Activated naive CD8-positive, alpha-beta T cell treated with anti-CD3 and anti-CD28 coated beads, Interleukin-2, amount 50 U/mL, for 24 hours (primary cell): ENCODE results near the gene NMT1.
A peak's percentile ranks its signal among the peaks of the same experiment; 100 is the strongest.
"Not testable (repeated sequence)": the region's sequence is repeated elsewhere in the genome, so short reads cannot be mapped to it uniquely, and the experiment has no call there.

ENCODE experiments used
- ATAC-seq: fragments of 150-1000 bp; cut with Tn5 transposase; one replicate; pipeline ENCODE4 v1.10.0; 2021
- DNase-seq: peaks from one replicate; pipeline ENCODE4 v3.0.0; 2021
- H3K27ac Mint-ChIP-seq: one replicate; pipeline ENCODE4 v1.8.0; 2021; ENCODE audit warnings: mild to moderate bottlenecking, mixed read lengths
- H3K27me3 Mint-ChIP-seq: one replicate; pipeline ENCODE4 v1.8.0; 2021; ENCODE audit warnings: mixed read lengths
- H3K36me3 Mint-ChIP-seq: one replicate; pipeline ENCODE4 v1.8.0; 2021; ENCODE audit warnings: low read depth, mixed read lengths
- H3K4me1 Mint-ChIP-seq: one replicate; pipeline ENCODE4 v1.8.0; 2021; ENCODE audit warnings: mixed read lengths
- H3K4me3 Mint-ChIP-seq: one replicate; pipeline ENCODE4 v1.8.0; 2021; ENCODE audit warnings: mild to moderate bottlenecking, moderate library complexity, mixed read lengths
- H3K9me3 Mint-ChIP-seq: one replicate; pipeline ENCODE4 v1.8.0; 2021; ENCODE audit warnings: mixed read lengths

NMT1 gene

DNA sequence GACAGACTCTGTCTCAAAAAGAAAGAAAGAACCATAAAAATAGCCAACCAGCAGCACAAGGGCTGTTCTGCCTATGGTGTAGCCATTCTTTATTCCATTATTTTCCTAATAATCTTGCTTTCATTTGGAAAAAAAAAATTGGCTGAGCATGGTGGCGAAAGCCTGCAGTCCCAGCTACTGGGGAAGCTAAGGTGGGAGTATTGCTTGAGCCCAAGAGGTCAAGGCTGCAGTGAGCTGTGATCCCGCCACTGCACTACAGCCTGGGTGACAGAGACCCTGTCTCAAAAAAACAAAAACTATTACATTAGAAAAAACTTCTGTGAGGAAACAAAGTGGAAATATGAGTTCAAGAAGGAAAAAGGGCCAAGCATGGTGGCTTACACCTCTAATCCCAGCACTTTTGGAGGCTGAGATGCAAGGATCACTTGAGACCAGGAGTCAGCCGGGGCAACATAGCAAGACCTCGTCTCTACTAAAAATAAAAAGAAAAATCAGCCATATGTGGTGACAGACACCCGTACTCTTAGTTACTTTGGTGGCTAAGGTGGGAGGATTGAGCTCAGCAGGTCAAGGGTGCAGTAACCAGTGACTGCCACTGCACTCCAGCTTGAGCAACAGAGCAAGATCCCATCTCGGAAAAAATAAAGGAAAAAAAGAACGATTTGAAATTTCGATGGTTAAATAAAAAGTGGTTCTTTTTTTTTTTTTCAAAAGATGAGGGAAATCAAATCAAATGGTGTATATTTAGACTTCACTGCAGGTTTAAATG, 12.1 kb upstream of the NMT1 start:
- peak overlapping the region; percentile 71 for H3K27ac Mint-ChIP-seq

DNA sequence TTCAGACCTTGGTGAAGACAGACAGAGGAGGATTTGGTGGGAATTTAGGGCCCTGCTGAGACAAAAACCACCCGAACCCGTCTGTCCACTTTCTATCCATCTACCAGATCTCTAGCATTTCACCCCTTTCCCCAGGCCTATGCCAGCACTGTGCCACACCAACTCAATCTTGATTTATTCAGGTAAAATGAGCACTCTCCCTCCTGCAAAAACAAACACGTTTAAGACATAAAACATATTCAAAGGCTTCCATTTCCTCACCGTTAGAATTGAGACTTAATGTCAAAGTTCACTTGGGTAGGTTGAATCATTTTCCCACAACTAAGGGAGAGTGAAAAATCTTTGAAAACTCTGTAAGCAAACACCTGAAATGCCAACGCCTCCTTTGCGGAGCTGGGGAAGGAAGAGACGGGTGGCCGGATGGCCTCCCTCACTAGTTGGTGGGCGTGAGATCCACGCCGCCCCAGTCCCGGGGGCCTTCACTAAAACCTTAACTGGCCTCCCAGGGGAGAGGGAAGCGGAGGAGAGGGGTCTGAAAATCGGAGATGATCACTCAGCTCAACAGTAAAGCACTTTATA, 10.5 kb upstream of the NMT1 start:
- DNase-seq, result peak; percentile 61
- Mint-ChIP-seq H3K27me3 (no peaks in the 10 kb centered on the region), H3K27ac (peak overlapping the region; percentile 96), H3K9me3 (no peaks in the 10 kb centered on the region), H3K4me3 (peak overlapping the region; percentile 91), H3K4me1 (peaks cover 58% of the 10 kb centered on the region), H3K36me3 (peaks cover 20% of the 10 kb centered on the region)
- ATAC-seq, result peak; percentile 30

More for the DNA sequence above, 12.1 kb upstream of the NMT1 start:
- peaks cover 58% of the 10 kb centered on the region for H3K4me1 Mint-ChIP-seq
- no peaks in the 10 kb centered on the region for H3K27me3 Mint-ChIP-seq
- DNase-seq (no peak), ATAC-seq (no peak)
- H3K9me3 Mint-ChIP-seq, result no peaks in the 10 kb centered on the region
- peaks cover 17% of the 10 kb centered on the region for H3K36me3 Mint-ChIP-seq
- H3K4me3 Mint-ChIP-seq, result peak overlapping the region; percentile 91

DNA sequence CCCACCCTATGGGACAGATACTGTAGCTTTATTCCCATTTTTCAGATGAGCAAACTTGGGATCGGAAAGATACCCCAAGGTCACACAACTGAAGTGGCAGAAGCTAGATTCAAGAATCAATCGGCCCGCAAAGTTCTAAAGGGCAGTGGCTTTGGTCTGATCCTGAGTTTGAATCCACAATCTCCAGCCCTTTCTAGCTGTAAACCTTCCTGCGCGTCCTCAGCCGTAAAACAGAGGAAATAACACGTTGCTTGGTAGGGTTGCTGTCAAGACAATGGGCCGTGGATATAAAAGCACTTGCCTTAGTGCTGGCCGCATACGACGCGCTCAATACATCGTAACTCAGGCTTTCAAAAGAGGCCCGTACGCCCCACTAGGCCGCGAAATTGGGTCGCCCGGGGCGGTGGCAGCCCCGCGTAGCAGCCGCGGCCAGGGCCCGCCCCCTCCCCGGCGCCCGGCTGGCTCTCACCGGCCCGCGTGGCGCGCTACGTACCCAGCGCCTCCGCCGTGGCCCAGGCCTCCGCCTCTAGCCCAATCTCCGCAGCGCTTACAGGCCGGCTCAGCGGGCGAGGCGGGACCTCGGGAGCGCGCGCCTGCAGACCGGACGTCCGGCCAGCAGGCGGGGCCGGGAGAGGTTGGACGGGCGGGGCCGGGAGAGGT, 9.9 kb upstream of the NMT1 start, which contains the start of gene DCAKD:
Gene DCAKD (minus strand): TSS at position 573 of the 660 bp plus-strand sequence. CDS start 16,747 bp downstream, outside the sequence.
- Mint-ChIP-seq H3K27me3 (no peaks in the 10 kb centered on the region), H3K4me1 (peaks cover 60% of the 10 kb centered on the region), H3K9me3 (no peaks in the 10 kb centered on the region), H3K36me3 (peaks cover 21% of the 10 kb centered on the region), H3K27ac (peak within 1 kb of the TSS; percentile 96), H3K4me3 (peak within 1 kb of the TSS; percentile 91)
- peak; percentile 94 for ATAC-seq
- DNase-seq, result peak; percentile 91

DNA sequence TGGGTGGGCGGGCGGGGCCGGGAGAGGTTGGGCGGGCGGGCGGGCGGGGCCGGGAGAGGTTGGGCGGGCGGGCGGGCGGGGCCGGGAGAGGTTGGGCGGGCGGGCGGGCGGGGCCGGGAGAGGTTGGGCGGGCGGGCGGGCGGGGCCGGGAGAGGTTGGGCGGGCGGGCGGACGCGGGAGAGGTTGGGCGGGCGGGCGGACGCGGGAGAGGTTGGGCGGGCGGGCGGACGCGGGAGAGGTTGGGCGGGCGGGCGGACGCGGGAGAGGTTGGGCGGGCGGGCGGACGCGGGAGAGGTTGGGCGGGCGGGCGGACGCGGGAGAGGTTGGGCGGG, 9.4 kb upstream of the NMT1 start:
- H3K9me3 Mint-ChIP-seq, H3K27ac Mint-ChIP-seq, H3K27me3 Mint-ChIP-seq, ATAC-seq, H3K4me3 Mint-ChIP-seq, DNase-seq: not testable (repeated sequence)
- peaks cover 18% of the 10 kb centered on the region for H3K36me3 Mint-ChIP-seq
- H3K4me1 Mint-ChIP-seq, result peaks cover 57% of the 10 kb centered on the region

DNA sequence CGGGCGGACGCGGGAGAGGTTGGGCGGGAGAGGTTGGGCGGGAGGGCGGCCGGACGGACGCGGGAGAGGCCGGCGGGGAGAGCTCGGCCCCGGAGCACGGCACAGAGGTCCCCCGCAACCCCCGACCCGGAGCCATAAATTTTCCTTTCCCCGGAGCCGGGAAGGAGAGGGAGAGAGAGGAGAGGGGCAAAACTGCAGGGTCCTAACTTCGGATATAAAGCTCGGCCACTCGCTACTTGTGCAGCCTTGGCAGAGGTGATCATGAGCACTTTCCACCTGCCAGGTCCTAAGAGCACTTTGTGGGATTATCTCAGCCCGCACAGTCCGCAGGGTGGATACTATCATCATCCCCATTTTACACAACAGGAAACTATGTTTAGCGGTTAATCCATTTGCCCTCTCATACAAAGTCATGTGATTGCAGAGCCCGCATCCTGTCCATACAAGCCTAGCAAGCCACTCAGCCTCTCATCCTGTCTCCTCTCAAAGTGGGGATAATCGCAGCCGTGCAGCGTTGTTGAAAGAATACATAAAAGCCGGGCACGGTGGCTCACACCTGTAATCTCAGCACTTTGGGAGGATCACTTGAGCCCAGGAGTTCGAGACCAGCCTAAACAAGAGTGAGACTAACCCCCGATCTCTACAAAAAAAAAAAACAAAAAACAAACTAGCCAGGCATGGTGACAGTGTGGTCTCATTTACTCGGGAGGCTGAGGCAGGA, 8.9 kb upstream of the NMT1 start:
- DNase-seq, result peak; percentile 42
- H3K4me3 Mint-ChIP-seq, result peak overlapping the region; percentile 83

DNA sequence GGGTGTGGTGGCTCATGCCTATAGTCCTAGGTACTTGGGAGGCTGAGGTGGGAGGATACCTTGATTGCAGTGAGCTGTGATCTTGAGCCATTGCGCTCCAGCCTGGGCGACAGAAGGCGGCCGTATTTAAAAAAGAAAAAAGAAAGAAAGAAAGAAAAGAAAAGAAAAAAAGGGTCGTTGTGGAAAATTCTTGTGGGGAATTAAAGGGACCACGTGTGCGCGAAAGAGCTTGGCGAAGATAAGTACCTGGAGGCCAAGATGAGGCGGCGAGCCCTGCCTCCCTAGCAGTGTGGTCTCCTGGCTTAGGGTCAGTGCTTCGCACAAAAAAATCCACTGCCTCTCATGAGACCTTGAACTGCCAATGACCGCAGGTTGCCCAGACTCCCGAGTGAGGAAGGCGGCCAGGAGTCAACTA, 728 bp upstream of the NMT1 start:
- no peak for DNase-seq
- Mint-ChIP-seq H3K27me3 (no peaks in the 10 kb centered on the region), H3K36me3 (peaks cover 14% of the 10 kb centered on the region), H3K4me1 (peaks cover 62% of the 10 kb centered on the region), H3K9me3 (no peaks in the 10 kb centered on the region), H3K27ac (peak overlapping the region; percentile 98), H3K4me3 (peak overlapping the region; percentile 94)
- no peak for ATAC-seq

More for the DNA sequence above, 8.9 kb upstream of the NMT1 start:
- peak; percentile 13 for ATAC-seq
- Mint-ChIP-seq H3K9me3 (no peaks in the 10 kb centered on the region), H3K27ac (peak overlapping the region; percentile 86), H3K4me1 (peaks cover 56% of the 10 kb centered on the region), H3K27me3 (no peaks in the 10 kb centered on the region), H3K36me3 (peaks cover 18% of the 10 kb centered on the region)

DNA sequence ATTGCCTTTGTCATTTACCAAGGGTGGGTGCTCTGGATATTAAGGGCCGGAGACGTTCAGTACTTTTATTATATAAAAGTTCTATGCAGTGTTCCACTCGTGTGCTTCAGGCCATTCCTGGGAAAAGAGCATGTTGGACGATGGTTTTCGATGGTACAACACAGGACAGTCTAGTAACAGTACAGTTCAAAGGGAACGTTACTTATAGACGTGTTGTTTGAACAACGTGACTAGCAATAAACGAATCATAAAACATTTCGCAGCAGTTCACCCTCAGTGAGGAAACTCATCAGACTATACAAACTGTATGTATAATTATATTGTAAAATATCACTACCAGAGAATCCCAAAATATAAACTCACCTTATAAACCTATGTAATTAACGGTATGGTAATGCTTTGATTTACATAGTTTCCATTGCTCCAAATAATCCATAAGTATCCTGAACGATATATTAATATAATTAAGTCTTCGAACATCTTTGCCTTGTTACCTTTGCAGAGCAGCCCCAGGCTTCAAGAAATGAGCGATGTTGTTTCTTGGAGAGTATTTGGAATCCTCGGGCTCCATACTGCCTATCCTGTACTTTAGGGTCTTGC, 589 bp downstream of the NMT1 start:
- H3K4me1 Mint-ChIP-seq, result peaks cover 59% of the 10 kb centered on the region

DNA sequence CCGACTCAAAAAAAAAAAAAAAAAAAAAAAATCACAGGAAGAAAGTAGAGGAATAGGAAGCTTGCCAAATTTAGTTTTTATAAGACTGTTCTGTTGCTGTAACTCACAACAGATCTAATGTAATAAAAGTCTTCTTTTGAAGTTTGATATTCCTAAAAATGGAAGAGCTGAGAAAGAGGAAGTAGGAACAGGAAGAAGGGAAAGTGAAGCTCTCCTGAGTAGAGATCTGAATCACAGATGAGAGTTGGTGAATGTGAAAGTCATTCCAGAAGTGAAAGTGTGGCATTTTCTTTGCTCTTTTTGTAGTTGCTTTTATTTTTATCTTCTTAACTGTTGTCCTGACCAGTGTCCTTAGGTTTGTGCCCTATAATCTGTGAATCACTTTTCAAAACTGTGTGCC, 2.1 kb downstream of the NMT1 start:
- no peak for DNase-seq
- peak overlapping the region; percentile 79 for H3K27ac Mint-ChIP-seq
- H3K9me3 Mint-ChIP-seq, result no peaks in the 10 kb centered on the region
- H3K27me3 Mint-ChIP-seq, result no peaks in the 10 kb centered on the region
- ATAC-seq, result no peak
- peaks cover 66% of the 10 kb centered on the region for H3K4me1 Mint-ChIP-seq
- H3K4me3 Mint-ChIP-seq, result peak overlapping the region; percentile 94
- peaks cover 22% of the 10 kb centered on the region for H3K36me3 Mint-ChIP-seq

More for the DNA sequence above, 589 bp downstream of the NMT1 start:
- Mint-ChIP-seq H3K27ac (peak overlapping the region; percentile 98), H3K36me3 (peaks cover 12% of the 10 kb centered on the region), H3K4me3 (peak overlapping the region; percentile 94), H3K27me3 (no peaks in the 10 kb centered on the region), H3K9me3 (no peaks in the 10 kb centered on the region)
- no peak for ATAC-seq
- no peak for DNase-seq

DNA sequence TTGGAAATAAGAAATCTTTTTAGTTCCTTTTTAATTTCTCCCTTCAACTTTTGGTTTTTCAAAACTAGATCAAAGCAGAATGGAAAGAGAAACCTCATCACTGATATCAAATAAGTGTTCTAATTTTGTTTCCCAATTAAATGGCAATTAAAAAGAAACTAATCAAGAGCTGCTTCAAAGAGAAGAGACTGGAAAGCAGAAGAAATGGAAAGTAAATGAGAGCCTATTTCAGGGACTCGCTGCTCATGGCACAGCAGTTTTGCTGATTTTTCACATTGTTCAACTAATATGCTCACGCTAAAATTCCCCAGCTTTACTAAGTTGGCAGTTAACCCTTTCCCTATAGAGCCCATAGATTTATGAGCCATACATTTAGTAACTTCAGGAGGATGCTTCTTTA, 6.5 kb downstream of the NMT1 start:
- DNase-seq, result no peak
- H3K4me3 Mint-ChIP-seq, result no peak overlapping the region
- H3K9me3 Mint-ChIP-seq, result no peaks in the 10 kb centered on the region
- ATAC-seq, result no peak
- H3K27ac Mint-ChIP-seq, result peak overlapping the region; percentile 49
- peaks cover 39% of the 10 kb centered on the region for H3K36me3 Mint-ChIP-seq
- no peaks in the 10 kb centered on the region for H3K27me3 Mint-ChIP-seq
- peaks cover 45% of the 10 kb centered on the region for H3K4me1 Mint-ChIP-seq

DNA sequence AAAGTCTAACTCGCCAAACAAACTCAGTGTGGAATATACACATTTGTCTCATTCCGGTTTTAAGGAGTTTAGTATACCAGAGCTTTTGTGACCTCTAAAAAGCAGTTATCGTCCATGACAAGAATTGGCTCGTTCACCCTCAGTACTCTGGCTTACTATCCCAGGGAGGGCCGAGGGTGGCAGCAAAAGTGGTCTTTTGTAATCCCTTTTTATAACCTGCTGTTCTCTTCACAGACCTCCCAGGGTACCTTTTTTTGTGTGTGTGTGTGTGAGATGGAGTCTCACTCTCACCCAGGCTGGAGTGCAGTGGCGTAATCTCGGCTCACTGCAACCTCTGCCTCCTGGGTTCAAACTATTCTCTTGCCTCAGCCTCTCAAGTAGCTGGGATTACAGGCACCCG, 8.9 kb downstream of the NMT1 start:
- Mint-ChIP-seq H3K4me3 (no peak overlapping the region), H3K36me3 (peaks cover 45% of the 10 kb centered on the region), H3K27ac (no peak overlapping the region), H3K27me3 (no peaks in the 10 kb centered on the region), H3K9me3 (no peaks in the 10 kb centered on the region), H3K4me1 (peaks cover 34% of the 10 kb centered on the region)
- ATAC-seq (no peak), DNase-seq (no peak)

DNA sequence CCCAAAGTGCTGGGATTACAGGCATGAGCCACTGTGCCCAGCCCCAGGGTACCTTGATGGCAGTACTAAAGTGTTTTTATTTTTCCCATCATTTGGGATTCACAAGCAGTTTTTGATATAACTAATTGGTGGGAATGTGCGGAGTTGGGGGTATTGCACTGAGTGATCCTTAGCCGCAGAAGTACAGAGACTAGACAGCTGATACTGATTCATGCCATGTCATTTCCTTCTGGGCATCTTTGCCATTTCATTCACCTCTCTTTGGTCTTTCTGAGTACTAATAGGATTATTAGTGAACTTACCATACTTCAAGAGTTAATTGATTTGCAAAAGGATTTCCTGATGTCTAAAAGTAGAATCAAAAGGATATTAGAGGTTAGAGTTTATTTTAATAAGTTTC, 9.7 kb downstream of the NMT1 start:
- ATAC-seq (no peak), DNase-seq (no peak)
- no peak overlapping the region for H3K4me3 Mint-ChIP-seq
- H3K9me3 Mint-ChIP-seq, result no peaks in the 10 kb centered on the region
- H3K4me1 Mint-ChIP-seq, result peaks cover 36% of the 10 kb centered on the region
- H3K27ac Mint-ChIP-seq, result no peak overlapping the region
- H3K36me3 Mint-ChIP-seq, result peaks cover 49% of the 10 kb centered on the region
- no peaks in the 10 kb centered on the region for H3K27me3 Mint-ChIP-seq

DNA sequence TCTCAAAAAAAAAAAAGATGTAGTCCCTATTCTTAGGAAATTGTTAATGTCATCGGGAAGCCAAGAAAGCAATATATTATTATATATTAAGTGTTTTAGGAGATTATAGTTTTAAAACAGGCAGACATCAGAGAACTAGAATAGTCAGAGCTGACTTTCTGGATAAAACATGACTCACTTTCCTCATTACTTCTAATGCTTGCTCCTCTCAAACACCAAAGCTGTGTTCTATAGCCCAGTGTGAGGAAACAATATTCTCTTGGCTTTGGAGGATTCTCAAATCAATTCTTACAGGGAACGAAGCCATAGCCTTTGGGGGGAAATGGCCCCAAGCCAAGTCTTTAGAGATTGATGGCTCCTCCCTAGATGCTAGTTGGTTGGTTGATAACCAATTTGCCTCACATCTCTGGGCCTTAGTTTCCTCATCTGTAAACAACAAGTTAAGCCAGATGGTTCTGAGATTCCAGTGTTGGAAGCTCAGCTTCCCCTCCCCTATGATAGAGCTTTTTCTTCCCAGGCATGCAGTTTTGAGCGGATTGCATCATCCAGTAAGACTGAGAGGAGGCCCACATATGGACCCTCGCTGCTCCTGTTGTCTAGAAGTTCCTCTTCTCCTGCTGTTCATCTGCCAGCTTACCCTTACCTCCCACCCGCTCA, 12.4 kb downstream of the NMT1 start:
- H3K9me3 Mint-ChIP-seq, result no peaks in the 10 kb centered on the region
- peaks cover 38% of the 10 kb centered on the region for H3K4me1 Mint-ChIP-seq
- DNase-seq (no peak), ATAC-seq (no peak)
- H3K27me3 Mint-ChIP-seq, result no peaks in the 10 kb centered on the region
- H3K36me3 Mint-ChIP-seq, result peaks cover 54% of the 10 kb centered on the region
- no peak overlapping the region for H3K4me3 Mint-ChIP-seq
- peak overlapping the region; percentile 50 for H3K27ac Mint-ChIP-seq

DNA sequence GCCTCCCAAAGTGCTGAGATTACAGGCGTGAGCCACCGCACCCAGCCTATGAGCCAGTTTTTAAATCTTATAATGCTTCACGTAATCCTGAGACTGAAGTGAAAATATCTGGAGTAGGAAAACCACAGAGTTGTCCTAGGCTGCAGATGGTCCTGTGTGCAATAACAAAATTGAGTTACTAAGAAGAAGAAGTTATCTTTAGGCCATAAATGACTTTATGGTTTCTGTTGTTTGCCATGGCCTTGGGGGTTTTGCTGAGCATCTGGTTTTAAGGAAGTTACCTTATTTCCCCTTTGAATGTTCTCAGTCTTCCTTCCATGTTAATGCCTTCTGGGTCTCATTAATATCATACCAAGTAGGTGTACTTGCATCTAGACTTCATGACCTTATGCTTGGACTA, 16.5 kb downstream of the NMT1 start:
- Mint-ChIP-seq H3K9me3 (no peaks in the 10 kb centered on the region), H3K27ac (no peak overlapping the region), H3K4me3 (no peak overlapping the region), H3K4me1 (peaks cover 34% of the 10 kb centered on the region), H3K36me3 (peaks cover 52% of the 10 kb centered on the region), H3K27me3 (no peaks in the 10 kb centered on the region)
- peak; percentile 28 for ATAC-seq
- DNase-seq, result no peak
